Adrenal gland (tissue), 12 donors: Measurements from ENCODE around the gene DPYD. TPM values are rescaled to one million over a fixed set of nuclear protein-coding genes. Genes with fewer than 3 reads are reported as not detected.

Source experiments
- DNase-seq, 7 donors: peaks; one replicate each; pipeline ENCODE4 v3.0.0-alpha.2; 2019 to 2020
- H3K27ac ChIP-seq, 5 donors: fragments of 200-600 bp; sonication (generic) in 4 of 5; 1 replicate in 3 of 5; 2 replicates in 2 of 5; pipeline versions ENCODE4 v1.5.1 to v1.8.0; 2016 to 2020; ENCODE audit warnings: mild to moderate bottlenecking in 1 of 5
- H3K27me3 ChIP-seq: fragments of 200-600 bp; 2 replicates; pipeline ENCODE4 v1.8.0; 2021
- H3K36me3 ChIP-seq, 2 donors: fragments of 200-600 bp; replicated peaks in 1 of 2; 1 replicate in 1 of 2; 2 replicates in 1 of 2; pipeline versions ENCODE4 v1.5.1 to v1.8.0; 2018 to 2022
- H3K4me1 ChIP-seq, 2 donors: fragments of 200-600 bp; replicated peaks in 1 of 2; 1 replicate in 1 of 2; 2 replicates in 1 of 2; pipeline versions ENCODE4 v1.5.1 to v1.8.0; 2018 to 2021
- H3K4me3 ChIP-seq, 4 donors: fragments of 200-600 bp; sonication (generic) in 3 of 4; one replicate each; pipeline ENCODE4 v1.5.1; 2016 to 2018
- H3K9me3 ChIP-seq, 3 donors: fragments of 200-600 bp; sonication (generic) in 1 of 3; replicated peaks in 1 of 3; 1 replicate in 2 of 3; 2 replicates in 1 of 3; pipeline versions ENCODE4 v1.5.1 to v1.8.0; 2016 to 2021
- POLR2A ChIP-seq, 2 donors: fragments of 450-650 bp; IDR thresholded peaks; one replicate each; pipeline ENCODE4 v1.6.1; 2017; ENCODE audit warnings: antibody characterized with exemption in 2 of 2, mild to moderate bottlenecking in 2 of 2, moderate library complexity in 1 of 2
- WGBS, 4 donors: extraction: QIAGEN DNeasy Blood & Tissue Kit in 2 of 4; methylation state at CpG; one replicate each; pipeline versions ENCODE4 v1.1.5 to v1.1.7; 2013 to 2017; 5-methylcytosine and 5-hydroxymethylcytosine counted together
- intact Hi-C, 2 donors: fragments of 100-400 bp; cut with DNase I; formaldehyde crosslinking; loops; one replicate each; pipeline versions ENCODE4 v1.14.1 to v1.15.0; 2022 to 2023
- polyA plus RNA-seq, 3 donors: library from polyadenylated mRNA; stranded (reverse); fragments of 200-250 nt in 2 of 3; fragments of 350-450 nt in 1 of 3; fragmentation: Illumina TruSeq in 1 of 3; extraction: RNeasy Lipid Tissue Mini Kit (QIAGEN cat#74804) in 1 of 3; gene quantifications; one replicate each; pipeline ENCODE4 v1.2.3, GENCODE V29; 2013 to 2014
- total RNA-seq, 9 donors: library from RNA; depleted of rRNA in 4 of 9; stranded (reverse); fragments of >200 nt in 4 of 9; fragments of 120-200 nt in 1 of 9; fragmentation: NEBNext Ultra II Directional in 1 of 9; extraction: Animal tissue kit (Norgen Biotek cat#: 25700) in 1 of 9; gene quantifications; one replicate each; pipeline versions ENCODE4 v1.1.0 to v1.2.4, GENCODE V29; 2013 to 2023
- TF ChIP-seq, protein P1 (sequence below), 6 experiments: fragments of 450-650 bp in 4 of 6; fragments of 200-600 bp in 2 of 6; sonication (generic) in 1 of 6; IDR thresholded peaks; 1 replicate in 5 of 6; 2 replicates in 1 of 6; pipeline versions ENCODE4 v1.5.1 to v1.8.0; 2016 to 2021; ENCODE audit warnings: antibody characterized with exemption in 6 of 6, mild to moderate bottlenecking in 2 of 6, moderate library complexity in 1 of 6
- donor health status: healthy with polysubstance abuse.
- donor health status: Bipolar disorder and iron deficiency.
- donor health status: DM: yes; HTN: yes; CAD: no.
- donor health status: DM: no; HTN: no; CAD: no.
- donor health status: DM: no; HTN: no; CAD: no.
- donor health status: DM: yes; HTN: yes; CAD: no.

Gene DPYD
- total and polyA plus RNA-seq, 12 donors, result 6.6 to 73.1 (median 30.2) TPM

DNA sequence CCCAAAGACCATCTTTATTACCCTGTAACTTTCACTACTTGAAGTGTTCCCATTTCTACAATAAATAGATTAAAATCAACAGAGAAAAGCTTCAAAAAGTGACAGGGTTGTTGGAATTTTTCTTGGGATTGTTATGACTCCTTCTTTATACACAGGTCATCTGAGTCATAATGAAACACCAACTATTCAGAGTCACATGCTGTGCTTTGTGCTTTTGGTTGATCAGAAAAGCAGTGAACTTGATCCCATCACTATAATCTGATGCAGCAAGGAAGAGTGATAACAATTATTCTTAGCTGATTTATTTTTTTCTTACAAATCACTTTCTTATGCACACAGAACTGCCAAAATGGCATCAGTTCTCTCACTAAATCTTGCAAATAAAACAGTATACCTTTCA lies 776.3 kb downstream of the DPYD start:
- Histone ChIP-seq H3K27ac (no peak overlapping the region), H3K4me3 (no peak overlapping the region), H3K27me3 (no peaks in the 10 kb centered on the region), H3K4me1 (no peaks in the 10 kb centered on the region), H3K9me3 (no peaks in the 10 kb centered on the region), H3K36me3 (no peaks in the 10 kb centered on the region)
- intact Hi-C loops, result no loop called here
- TF ChIP-seq, protein P1, sequence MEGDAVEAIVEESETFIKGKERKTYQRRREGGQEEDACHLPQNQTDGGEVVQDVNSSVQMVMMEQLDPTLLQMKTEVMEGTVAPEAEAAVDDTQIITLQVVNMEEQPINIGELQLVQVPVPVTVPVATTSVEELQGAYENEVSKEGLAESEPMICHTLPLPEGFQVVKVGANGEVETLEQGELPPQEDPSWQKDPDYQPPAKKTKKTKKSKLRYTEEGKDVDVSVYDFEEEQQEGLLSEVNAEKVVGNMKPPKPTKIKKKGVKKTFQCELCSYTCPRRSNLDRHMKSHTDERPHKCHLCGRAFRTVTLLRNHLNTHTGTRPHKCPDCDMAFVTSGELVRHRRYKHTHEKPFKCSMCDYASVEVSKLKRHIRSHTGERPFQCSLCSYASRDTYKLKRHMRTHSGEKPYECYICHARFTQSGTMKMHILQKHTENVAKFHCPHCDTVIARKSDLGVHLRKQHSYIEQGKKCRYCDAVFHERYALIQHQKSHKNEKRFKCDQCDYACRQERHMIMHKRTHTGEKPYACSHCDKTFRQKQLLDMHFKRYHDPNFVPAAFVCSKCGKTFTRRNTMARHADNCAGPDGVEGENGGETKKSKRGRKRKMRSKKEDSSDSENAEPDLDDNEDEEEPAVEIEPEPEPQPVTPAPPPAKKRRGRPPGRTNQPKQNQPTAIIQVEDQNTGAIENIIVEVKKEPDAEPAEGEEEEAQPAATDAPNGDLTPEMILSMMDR (IDR thresholded peaks at IDR 0.05), result no peak
- DNase-seq, result no peak

DNA sequence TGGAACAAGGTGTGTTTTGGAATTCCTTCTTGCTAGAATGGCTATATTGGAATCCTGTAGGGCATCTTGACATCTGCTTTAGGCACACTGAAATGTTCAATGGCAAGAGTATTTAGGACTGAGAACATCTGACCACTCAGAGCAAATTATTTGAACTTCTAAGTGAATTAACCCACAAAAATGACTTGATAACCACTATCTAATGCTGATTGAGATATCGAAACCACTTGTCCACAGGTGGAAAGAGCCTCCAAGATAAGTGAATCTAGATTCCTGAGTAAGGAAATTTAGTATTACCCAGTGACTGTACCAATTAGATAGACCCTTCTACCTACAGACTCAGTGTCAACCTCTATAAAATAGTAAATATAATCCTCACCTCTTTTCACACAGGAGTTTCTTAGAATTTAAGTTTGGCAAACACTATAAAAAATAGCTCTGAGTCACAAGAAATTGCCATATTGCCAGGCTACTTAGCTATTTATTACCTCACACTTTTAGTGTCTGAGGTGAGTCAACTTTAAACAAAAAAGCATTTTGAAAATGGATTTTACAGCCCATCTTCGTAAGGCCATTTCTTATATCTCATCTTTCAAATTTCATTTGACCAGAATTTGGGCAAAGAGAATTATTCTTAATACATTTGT lies 777.5 kb downstream of the DPYD start:
- intact Hi-C loops, result no loop called here
- Histone ChIP-seq H3K36me3 (no peaks in the 10 kb centered on the region), H3K27ac (no peak overlapping the region), H3K9me3 (no peaks in the 10 kb centered on the region), H3K27me3 (no peaks in the 10 kb centered on the region), H3K4me1 (peaks cover 0 to 7% of the 10 kb centered on the region in 2 donors), H3K4me3 (no peak overlapping the region)
- TF ChIP-seq, protein P1 (IDR thresholded peaks at IDR 0.05), result no peak
- no peak for TF ChIP-seq POLR2A (IDR thresholded peaks at IDR 0.05)
- DNase-seq, result no peak
- 92 to 96% (median 95%) methylated on average over 2 of the region's 2 CpGs for WGBS, 4 donors

DNA sequence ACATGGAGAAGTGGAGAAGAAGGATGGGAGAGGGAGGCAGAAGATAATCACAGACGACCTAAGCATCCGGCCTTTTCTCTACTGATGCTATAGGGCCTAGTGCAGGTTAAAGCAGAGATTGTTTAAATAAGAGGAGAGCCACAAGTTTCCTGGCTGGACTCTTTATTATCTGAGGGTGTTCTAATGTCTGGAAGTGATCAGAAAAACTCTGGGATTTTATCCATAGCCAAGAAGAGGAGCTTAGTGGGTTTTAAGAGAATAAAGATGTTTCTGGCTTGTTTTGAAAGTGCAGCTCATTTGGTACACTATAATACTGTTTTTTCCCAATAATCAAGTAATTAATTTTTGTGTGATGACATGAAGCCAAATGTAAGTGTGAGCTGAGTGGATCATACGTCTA lies 780.2 kb downstream of the DPYD start:
- whole genome bisulfite sequencing, 4 donors, result 95 to 98% (median 96%) methylated on average over 3 of the region's 3 CpGs
- intact Hi-C loops, result no loop called here

DNA sequence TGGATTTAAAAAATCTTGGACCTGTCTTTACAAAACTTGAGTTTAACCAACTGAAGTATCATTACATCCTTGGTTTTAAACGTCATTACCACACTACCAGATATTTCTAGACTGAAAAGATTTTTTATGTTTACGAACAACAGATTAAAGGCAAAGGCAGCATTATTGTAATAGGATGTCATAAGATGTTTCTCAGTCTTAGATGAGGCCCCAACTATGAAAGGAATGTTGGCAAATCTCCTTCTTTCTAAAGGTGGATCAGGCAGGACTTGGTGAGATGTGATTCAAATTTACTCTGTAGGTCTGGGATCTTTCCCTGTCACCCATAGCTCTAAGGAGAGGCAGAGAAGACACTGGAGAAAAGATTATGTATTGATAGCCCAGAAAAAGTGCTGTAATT lies 781.3 kb downstream of the DPYD start:
- DNase-seq, result no peak
- no peak overlapping the region for H3K4me3 ChIP-seq
- H3K9me3 ChIP-seq, result no peaks in the 10 kb centered on the region
- no peaks in the 10 kb centered on the region for H3K36me3 ChIP-seq
- intact Hi-C loops, result no loop called here
- no peaks in the 10 kb centered on the region for H3K27me3 ChIP-seq
- TF ChIP-seq, protein P1 (IDR thresholded peaks at IDR 0.05), result no peak
- TF ChIP-seq POLR2A (IDR thresholded peaks at IDR 0.05), result no peak
- H3K4me1 ChIP-seq, result peaks cover 0 to 11% of the 10 kb centered on the region in 2 donors
- 88 to 93% (median 90%) methylated on average over 2 of the region's 2 CpGs for WGBS, 4 donors
- no peak overlapping the region for H3K27ac ChIP-seq

More for the DNA sequence above, 780.2 kb downstream of the DPYD start:
- DNase-seq, result no peak
- Histone ChIP-seq H3K9me3 (no peaks in the 10 kb centered on the region), H3K4me1 (peaks cover 0 to 11% of the 10 kb centered on the region in 2 donors), H3K27me3 (no peaks in the 10 kb centered on the region), H3K27ac (no peak overlapping the region), H3K4me3 (no peak overlapping the region), H3K36me3 (no peaks in the 10 kb centered on the region)
- TF ChIP-seq, protein P1 (IDR thresholded peaks at IDR 0.05), result no peak
- TF ChIP-seq POLR2A (IDR thresholded peaks at IDR 0.05), result no peak
